CD14-positive monocyte (primary cell): Measurements from ENCODE around the gene ORAI2. TPM values are rescaled to one million over a fixed set of nuclear protein-coding genes. Genes with fewer than 3 reads are reported as not detected.

Experiments
- DNase-seq, 3 donors: peaks; one replicate each; pipeline ENCODE4 v3.0.0-alpha.2; 2011 to 2022
- H2AFZ ChIP-seq: 2 replicates; pipeline ENCODE4 v1.6.0; 2012; ENCODE audit warnings: mild to moderate bottlenecking, low read depth, low read length, inconsistent platforms; ENCODE audit not compliant: insufficient read depth, poor library complexity, severe bottlenecking
- H3K27ac ChIP-seq, 2 donors: 1 replicate in 1 of 2; 2 replicates in 1 of 2; pipeline ENCODE4 v1.5.1; 2012 to 2013; ENCODE audit warnings: low read length in 2 of 2, control low read depth in 1 of 2, inconsistent platforms in 1 of 2, low read depth in 1 of 2, mild to moderate bottlenecking in 1 of 2
- H3K27me3 ChIP-seq, 2 donors: one replicate each; pipeline versions ENCODE4 v1.6.0 to v1.6.1; 2011 to 2013; ENCODE audit warnings: low read length in 2 of 2; ENCODE audit not compliant: control insufficient read depth in 2 of 2, insufficient read depth in 2 of 2
- H3K36me3 ChIP-seq, 2 donors: replicated peaks in 1 of 2; 1 replicate in 1 of 2; 2 replicates in 1 of 2; pipeline versions ENCODE4 v1.5.1 to v1.6.1; 2012 to 2013; ENCODE audit warnings: low read length in 2 of 2, control low read depth in 1 of 2, inconsistent platforms in 1 of 2, mild to moderate bottlenecking in 1 of 2; ENCODE audit not compliant: insufficient read depth in 2 of 2, control insufficient read depth in 1 of 2
- H3K4me1 ChIP-seq, 2 donors: 1 replicate in 1 of 2; 2 replicates in 1 of 2; pipeline versions ENCODE4 v1.5.1 to v1.6.1; 2012 to 2013; ENCODE audit warnings: low read length in 2 of 2, control low read depth in 1 of 2, inconsistent platforms in 1 of 2, mild to moderate bottlenecking in 1 of 2, moderate library complexity in 1 of 2; ENCODE audit not compliant: insufficient read depth in 2 of 2, control insufficient read depth in 1 of 2
- H3K4me2 ChIP-seq: replicated peaks from 2 replicates; pipeline ENCODE3; 2012; ENCODE audit warnings: low read length, moderate library complexity, mild to moderate bottlenecking; ENCODE audit not compliant: poor library complexity, severe bottlenecking; ENCODE audit errors: extremely low read depth
- H3K4me3 ChIP-seq, 3 experiments: fragments of 200-600 bp in 1 of 3; sonication (generic) in 1 of 3; replicated peaks in 1 of 3; 1 replicate in 2 of 3; 2 replicates in 1 of 3; pipeline ENCODE4 v1.5.1; 2011 to 2013; ENCODE audit warnings: low read length in 3 of 3, mild to moderate bottlenecking in 3 of 3, control low read depth in 2 of 3, low read depth in 2 of 3, inconsistent platforms in 1 of 3, moderate library complexity in 1 of 3
- H3K79me2 ChIP-seq: 2 replicates; pipeline ENCODE4 v1.6.0; 2012; ENCODE audit warnings: mild to moderate bottlenecking, control low read depth, inconsistent platforms, low read length, moderate library complexity; ENCODE audit not compliant: insufficient read depth
- H3K9ac ChIP-seq: 2 replicates; pipeline ENCODE4 v1.6.0; 2017; ENCODE audit warnings: low read length, mild to moderate bottlenecking; ENCODE audit not compliant: insufficient read depth, poor library complexity, severe bottlenecking
- H3K9me3 ChIP-seq, 2 donors: replicated peaks in 1 of 2; 1 replicate in 1 of 2; 2 replicates in 1 of 2; pipeline versions ENCODE4 v1.5.1 to v1.6.1; 2012 to 2013; ENCODE audit warnings: low read length in 2 of 2, control low read depth in 1 of 2; ENCODE audit not compliant: control insufficient read depth in 1 of 2, insufficient read depth in 1 of 2
- H4K20me1 ChIP-seq: 2 replicates; pipeline ENCODE4 v1.6.0; 2012; ENCODE audit warnings: mild to moderate bottlenecking, low read length, control low read depth, moderate library complexity; ENCODE audit not compliant: insufficient read depth
- H3K27ac Mint-ChIP-seq, 7 donors: one replicate each; pipeline ENCODE4 v1.8.0; 2020; ENCODE audit warnings: mild to moderate bottlenecking in 7 of 7, mixed read lengths in 7 of 7, moderate library complexity in 6 of 7, inconsistent platforms in 2 of 7
- H3K27me3 Mint-ChIP-seq, 3 donors: one replicate each; pipeline ENCODE4 v1.8.0; 2021 to 2022; ENCODE audit warnings: low read depth in 3 of 3, mild to moderate bottlenecking in 3 of 3, mixed read lengths in 3 of 3, moderate library complexity in 3 of 3, inconsistent platforms in 1 of 3
- H3K36me3 Mint-ChIP-seq, 2 donors: one replicate each; pipeline ENCODE4 v1.8.0; 2020; ENCODE audit warnings: mixed read lengths in 2 of 2, inconsistent platforms in 1 of 2, mild to moderate bottlenecking in 1 of 2
- H3K4me1 Mint-ChIP-seq: one replicate; pipeline ENCODE4 v1.8.0; 2020; ENCODE audit warnings: mild to moderate bottlenecking, mixed read lengths
- H3K4me3 Mint-ChIP-seq, 2 donors: one replicate each; pipeline ENCODE4 v1.8.0; 2020; ENCODE audit warnings: mild to moderate bottlenecking in 2 of 2, mixed read lengths in 2 of 2, moderate library complexity in 1 of 2
- H3K9me3 Mint-ChIP-seq, 7 donors: one replicate each; pipeline ENCODE4 v1.8.0; 2020 to 2022; ENCODE audit warnings: mixed read lengths in 7 of 7, mild to moderate bottlenecking in 6 of 7, moderate library complexity in 6 of 7, inconsistent platforms in 2 of 7
- WGBS: methylation state at CpG from one replicate; pipeline ENCODE4 v1.1.5; 2013; ENCODE audit warnings: missing lambda C conversion rate; ENCODE audit not compliant: insufficient coverage; 5-methylcytosine and 5-hydroxymethylcytosine counted together
- intact Hi-C, 2 donors: fragments of 100-400 bp; cut with micrococcal nuclease; formaldehyde crosslinking; loops; one replicate each; pipeline versions ENCODE4 v1.15.0 to v1.15.1; 2023
- polyA plus RNA-seq, 3 donors: library from polyadenylated mRNA; depleted of rRNA in 1 of 3; unstranded in 2 of 3; stranded (reverse) in 1 of 3; fragments of 300-500 nt in 2 of 3; fragments of >200 nt in 1 of 3; fragmentation: Illumina TruSeq in 2 of 3; gene quantifications; 1 replicate in 2 of 3; 2 replicates in 1 of 3; pipeline ENCODE4 v1.2.3, GENCODE V29; 2012 to 2021
- TF ChIP-seq, protein P1 (sequence below): fragments of 200-600 bp; IDR thresholded peaks from one replicate; pipeline ENCODE4 v1.8.0; 2022; ENCODE audit warnings: antibody characterized with exemption, mild to moderate bottlenecking

ORAI2 gene
- polyA plus RNA-seq, 3 donors: 27.5 to 50.0 (median 38.2) TPM

DNA sequence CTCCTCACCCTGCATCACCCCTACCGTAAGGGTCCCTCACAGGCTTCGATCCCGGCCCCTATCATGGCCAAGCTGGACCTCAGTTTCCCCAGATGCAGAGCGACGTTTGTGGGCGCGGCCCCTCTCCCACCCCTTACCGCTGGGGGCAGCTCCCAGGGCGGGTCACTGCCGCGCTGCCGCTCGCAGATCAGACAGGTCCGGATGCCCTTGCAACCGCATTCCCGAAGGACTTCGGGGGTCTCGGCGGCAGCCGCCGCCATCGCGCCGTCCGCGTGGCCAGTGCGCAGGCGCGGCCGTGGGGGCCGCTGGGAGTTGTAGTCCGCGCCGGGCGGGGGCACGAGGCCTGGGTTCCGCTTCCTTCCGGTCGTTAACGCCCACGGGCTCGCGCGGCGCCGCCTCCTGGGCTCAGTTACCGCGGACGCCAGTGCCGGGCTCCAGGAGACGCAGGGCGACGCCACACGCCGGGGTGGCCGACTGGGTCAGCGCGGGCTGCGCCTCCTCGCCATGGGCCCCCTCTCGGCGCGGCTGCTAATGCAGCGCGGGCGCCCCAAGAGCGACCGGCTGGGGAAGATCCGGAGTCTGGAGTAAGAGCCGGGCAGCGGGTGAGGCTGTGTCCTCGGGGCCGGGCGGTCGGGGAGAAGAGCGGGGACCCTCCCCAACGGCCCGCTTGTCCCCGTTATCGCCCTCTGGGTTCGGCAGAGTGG is 31.4 kb downstream of the ORAI2 start, which contains the start of the genes ALKBH4 and LRWD1:
Gene ALKBH4 (minus strand): TSS at position 287 of the 704 bp plus-strand sequence. CDS start 27 bp downstream, at position 260.
Gene LRWD1 (plus strand): TSS at position 408 of the 704 bp plus-strand sequence. CDS start 97 bp downstream, at position 505.
- intact Hi-C loops: loop anchor here in 1 of 2 donors (2.0 to 10.0 kb wide), 2 partner anchors 52 to 180 kb away; partner anchors contain the start of gene SH2B2
- Histone ChIP-seq H3K4me1 (peaks cover 19 to 20% of the 10 kb centered on the region in 2 donors), H4K20me1 (no peaks in the 10 kb centered on the region), H2AFZ (peak within 1 kb of the TSS; percentile 100), H3K79me2 (peaks cover 29% of the 10 kb centered on the region), H3K9ac (peak within 1 kb of the TSS; percentile 90), H3K27ac (peak within 1 kb of the TSS; percentile 19 to 87), H3K9me3 (no peaks in the 10 kb centered on the region), H3K36me3 (no peaks in the 10 kb centered on the region), H3K4me2 (peak within 1 kb of the TSS; percentile 91), H3K4me3 (peak within 1 kb of the TSS; percentile 89 to 100 (median 99)), H3K27me3 (no peaks in the 10 kb centered on the region)
- H3K27ac Mint-ChIP-seq: peak within 1 kb of the TSS in 6 of 7 donors; percentile 72 to 92 (median 84)
- peaks cover 2 to 11% of the 10 kb centered on the region in 2 donors for H3K36me3 Mint-ChIP-seq
- peak within 1 kb of the TSS; percentile 93 to 95 for H3K4me3 Mint-ChIP-seq
- H3K4me1 Mint-ChIP-seq: peaks cover 26% of the 10 kb centered on the region
- H3K9me3 Mint-ChIP-seq: no peaks in the 10 kb centered on the region
- TF ChIP-seq, protein P1, sequence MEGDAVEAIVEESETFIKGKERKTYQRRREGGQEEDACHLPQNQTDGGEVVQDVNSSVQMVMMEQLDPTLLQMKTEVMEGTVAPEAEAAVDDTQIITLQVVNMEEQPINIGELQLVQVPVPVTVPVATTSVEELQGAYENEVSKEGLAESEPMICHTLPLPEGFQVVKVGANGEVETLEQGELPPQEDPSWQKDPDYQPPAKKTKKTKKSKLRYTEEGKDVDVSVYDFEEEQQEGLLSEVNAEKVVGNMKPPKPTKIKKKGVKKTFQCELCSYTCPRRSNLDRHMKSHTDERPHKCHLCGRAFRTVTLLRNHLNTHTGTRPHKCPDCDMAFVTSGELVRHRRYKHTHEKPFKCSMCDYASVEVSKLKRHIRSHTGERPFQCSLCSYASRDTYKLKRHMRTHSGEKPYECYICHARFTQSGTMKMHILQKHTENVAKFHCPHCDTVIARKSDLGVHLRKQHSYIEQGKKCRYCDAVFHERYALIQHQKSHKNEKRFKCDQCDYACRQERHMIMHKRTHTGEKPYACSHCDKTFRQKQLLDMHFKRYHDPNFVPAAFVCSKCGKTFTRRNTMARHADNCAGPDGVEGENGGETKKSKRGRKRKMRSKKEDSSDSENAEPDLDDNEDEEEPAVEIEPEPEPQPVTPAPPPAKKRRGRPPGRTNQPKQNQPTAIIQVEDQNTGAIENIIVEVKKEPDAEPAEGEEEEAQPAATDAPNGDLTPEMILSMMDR: peak; percentile 45
- peak; percentile 95 for DNase-seq
- under 1% methylated on average over 78 of the region's 81 CpGs for WGBS
- H3K27me3 Mint-ChIP-seq: peaks cover 0 to 2% (median 0%) of the 10 kb centered on the region in 3 donors

DNA sequence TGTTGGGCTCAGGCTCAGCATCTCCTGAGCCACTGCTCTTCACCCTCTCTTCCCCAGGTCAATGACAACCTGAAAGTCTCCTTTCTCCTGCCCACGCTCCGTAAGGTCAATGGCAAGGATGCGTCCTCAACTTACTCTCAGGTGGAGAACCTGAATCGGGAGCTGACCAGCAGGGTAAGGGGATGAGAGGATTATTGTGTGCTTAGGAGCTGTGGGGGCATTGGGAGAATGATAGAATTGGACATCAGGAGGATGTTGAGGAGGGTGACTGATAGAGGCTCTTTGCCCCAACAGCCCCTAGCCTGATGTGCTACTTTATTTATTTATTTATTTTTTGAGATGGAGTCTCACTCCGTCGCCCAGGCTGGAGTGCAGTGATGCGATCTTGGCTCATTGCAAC is 32.7 kb downstream of the ORAI2 start:
- TF ChIP-seq, protein P1: no peak
- Histone ChIP-seq H3K9ac (no peak overlapping the region), H2AFZ (no peak overlapping the region), H3K27ac (no peak overlapping the region), H3K79me2 (peaks cover 29% of the 10 kb centered on the region), H3K4me1 (peaks cover 19 to 20% of the 10 kb centered on the region in 2 donors), H3K9me3 (no peaks in the 10 kb centered on the region), H3K36me3 (no peaks in the 10 kb centered on the region), H3K4me2 (peak overlapping the region; percentile 91), H3K4me3 (no peak overlapping the region), H3K27me3 (no peaks in the 10 kb centered on the region), H4K20me1 (no peaks in the 10 kb centered on the region)
- H3K9me3 Mint-ChIP-seq: no peaks in the 10 kb centered on the region
- H3K4me1 Mint-ChIP-seq: peaks cover 26% of the 10 kb centered on the region
- DNase-seq: no peak
- no peak overlapping the region for H3K27ac Mint-ChIP-seq
- H3K27me3 Mint-ChIP-seq: peaks cover 0 to 2% (median 2%) of the 10 kb centered on the region in 3 donors
- intact Hi-C loops: loop anchor here in 1 of 2 donors (10.0 kb wide), 1 partner anchor 181 kb away; the partner anchor contains the start of gene SH2B2
- peak overlapping the region; percentile 88 to 93 for H3K4me3 Mint-ChIP-seq
- peaks cover 2 to 8% of the 10 kb centered on the region in 2 donors for H3K36me3 Mint-ChIP-seq
- WGBS: 100% methylated on average over 2 of the region's 7 CpGs
